MM.1S (cell line): ENCODE data around the gene GLUD2.

Source experiments
- CTCF ChIP-seq: fragments of 300-600 bp; sonication (generic); IDR thresholded peaks from 2 replicates; pipeline ENCODE4 v1.5.1; 2016; ENCODE audit warnings: antibody characterized with exemption, low read length, mixed read lengths
- EZH2 ChIP-seq: fragments of 300-600 bp; sonication (generic); optimal IDR thresholded peaks from 2 replicates; pipeline ENCODE3; 2017; ENCODE audit warnings: low read depth, mild to moderate bottlenecking, antibody characterized with exemption, low read length, mixed read lengths

GRCh38 chrX:121084903-121085611 is 37.6 kb downstream of the GLUD2 start:
- TF ChIP-seq CTCF = no peak
- no peak for TF ChIP-seq EZH2
